Measurements from ENCODE around the gene PLAC9.

Gene PLAC9

DNA sequence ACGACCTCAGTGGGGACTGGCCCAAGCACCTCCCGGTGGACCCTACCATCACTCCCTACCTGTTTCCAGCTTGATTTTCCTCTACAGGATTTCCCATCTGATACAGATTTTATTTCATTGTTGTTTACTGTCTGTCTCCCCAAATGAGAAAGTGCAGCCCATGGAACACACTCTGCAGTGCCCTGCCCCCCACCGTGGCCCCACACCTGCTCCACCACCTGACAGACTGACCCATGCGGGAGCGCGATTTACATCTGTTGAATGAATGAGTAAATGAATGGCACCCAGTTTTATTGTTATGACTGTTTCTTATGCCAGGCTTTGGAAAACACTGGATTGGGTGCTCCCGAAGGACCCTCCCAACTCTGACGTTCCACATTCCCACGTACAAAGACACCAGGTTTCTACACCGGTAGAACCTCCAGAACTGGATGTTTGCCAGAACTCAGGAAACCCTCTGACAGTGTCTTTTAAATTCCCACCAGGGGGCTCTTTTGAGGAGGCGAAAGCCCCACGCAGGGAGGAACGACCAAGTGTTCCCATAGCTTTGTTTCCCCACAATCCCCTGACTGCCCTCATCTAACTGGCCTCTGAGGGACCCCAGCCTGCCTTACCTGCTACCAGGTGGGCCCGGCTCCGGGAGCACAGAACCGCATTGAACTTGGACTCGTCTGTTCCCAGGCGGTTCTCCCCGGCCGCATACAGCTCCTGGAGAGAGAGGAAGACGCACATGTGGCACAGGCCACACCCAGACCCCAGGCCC, 29.0 kb downstream of the PLAC9 start:
- FAIRE-seq = no peak

GRCh38 chr10:80163741-80164341, 31.3 kb downstream of the PLAC9 start:
- no peak for FAIRE-seq

DNA sequence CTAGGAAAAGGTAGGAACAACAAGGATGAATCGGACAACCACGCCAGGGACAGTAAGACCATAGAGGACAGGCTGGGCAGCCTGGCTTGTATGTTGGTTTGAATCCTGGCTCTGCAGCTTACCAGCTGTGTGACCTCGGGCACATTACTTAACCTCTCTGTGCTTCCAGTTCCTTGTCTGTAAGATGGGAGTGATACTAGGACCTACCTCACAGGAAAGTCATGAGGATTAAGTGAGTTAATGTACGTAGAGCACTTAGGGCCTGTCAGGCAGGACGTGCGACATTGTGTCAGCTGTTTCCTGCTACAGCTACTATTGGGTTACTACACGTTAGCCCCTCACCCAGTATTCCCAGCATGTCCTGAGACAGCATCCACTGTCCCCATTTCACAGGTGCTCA, 32.1 kb downstream of the PLAC9 start:
- FAIRE-seq = no peak

- no peak for FAIRE-seq
Observed at GRCh38 chr10:80165173-80165572, 32.6 kb downstream of the PLAC9 start.

DNA sequence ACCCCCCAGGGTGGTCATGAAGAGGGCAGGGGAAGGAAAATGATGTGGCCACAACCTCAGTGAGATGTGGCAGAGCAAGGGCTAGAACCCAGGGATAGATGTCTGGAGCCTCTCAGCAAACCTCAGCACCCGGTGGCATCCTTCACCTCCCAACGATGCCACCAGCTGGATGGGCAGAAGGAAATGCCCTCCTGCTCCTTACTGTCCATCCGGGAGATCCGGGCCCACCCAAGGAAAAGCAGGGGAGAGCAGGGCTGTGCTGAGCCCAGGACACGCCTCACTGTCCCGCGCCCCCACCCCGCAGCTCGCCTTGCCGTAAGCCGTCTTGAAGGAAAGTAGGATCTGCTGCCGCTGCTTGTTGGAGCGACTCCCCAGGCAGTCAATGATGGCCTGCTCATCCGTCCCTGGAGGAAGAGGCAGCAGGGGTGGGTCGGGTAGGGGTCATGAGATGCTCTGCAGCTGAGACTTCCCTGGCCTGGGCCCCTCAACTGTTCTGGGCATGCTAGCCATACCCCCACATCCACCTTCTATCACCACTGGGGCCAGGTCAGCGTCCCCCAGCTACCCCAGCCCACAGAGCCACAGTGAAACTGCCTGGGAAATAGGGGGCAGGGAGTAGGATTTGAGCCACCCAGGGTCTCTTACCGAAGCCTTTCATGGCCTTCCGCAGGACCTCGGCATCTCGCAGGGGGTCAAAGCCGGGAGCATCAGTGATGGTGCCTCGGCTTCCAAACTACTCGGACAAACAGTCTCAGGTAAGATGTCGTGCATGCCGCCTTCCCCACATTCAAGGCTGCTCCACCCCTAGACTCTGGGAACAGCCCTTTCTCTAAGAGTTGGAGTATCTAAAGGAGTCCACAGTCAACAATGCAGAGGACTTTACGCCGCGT, 34.3 kb downstream of the PLAC9 start:
- FAIRE-seq = no peak

GRCh38 chr10:80167471-80168161, 35.1 kb downstream of the PLAC9 start:
- no peak for FAIRE-seq

- no peak for FAIRE-seq
Observed at GRCh38 chr10:80168162-80168511, 35.6 kb downstream of the PLAC9 start.

DNA sequence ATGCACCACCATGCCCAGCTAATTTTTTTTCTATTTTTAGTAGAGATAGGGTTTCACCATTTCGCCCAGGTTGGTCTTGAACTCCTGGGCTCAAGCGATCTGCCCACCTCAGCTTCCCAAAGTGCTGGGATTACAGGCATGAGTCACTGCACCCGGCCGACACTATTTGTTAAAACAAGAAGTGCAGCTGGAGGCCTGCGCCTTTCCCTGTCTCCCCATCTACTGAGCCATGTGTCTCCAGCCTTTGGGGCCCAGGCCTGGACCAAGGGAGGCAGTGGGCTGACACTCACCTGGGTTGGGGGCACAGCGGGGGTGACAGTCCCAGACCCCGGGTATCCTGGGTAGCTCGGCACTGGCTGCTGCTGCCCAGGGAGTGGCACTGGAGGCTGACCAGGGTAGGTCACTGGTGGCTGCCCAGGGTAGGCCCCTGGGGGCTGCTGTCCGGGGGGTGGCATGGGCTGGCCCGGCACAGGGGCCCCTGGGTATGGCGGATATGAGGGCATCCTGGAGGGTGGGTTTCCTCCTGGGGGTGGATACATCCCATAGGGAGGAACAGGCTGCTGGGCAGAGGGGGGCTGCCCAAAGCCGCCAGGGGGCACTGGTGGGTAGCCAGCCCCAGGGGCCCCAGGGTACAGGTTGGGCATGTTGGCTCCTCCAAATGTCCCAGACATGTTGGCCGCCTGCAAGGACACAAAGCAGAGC, 36.3 kb downstream of the PLAC9 start:
- FAIRE-seq = no peak

DNA sequence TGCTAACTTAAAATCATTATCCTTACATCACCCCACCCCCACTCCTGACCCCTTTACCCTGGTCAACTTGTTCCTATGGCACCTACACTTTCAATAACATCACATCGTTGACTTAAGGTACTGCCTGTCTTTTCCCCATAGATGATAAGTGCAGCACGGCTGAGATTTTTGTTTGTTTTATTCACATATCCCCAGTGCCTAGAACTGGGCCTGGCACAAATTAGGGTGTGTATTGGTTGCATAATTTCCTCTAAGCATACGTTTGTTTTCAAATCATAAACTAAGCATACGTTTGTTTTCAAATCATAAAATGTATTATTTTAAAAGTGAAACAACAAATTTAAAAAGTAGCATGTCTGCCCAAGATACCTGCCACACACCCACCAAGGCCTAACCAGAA, 37.5 kb downstream of the PLAC9 start:
- no peak for FAIRE-seq

DNA sequence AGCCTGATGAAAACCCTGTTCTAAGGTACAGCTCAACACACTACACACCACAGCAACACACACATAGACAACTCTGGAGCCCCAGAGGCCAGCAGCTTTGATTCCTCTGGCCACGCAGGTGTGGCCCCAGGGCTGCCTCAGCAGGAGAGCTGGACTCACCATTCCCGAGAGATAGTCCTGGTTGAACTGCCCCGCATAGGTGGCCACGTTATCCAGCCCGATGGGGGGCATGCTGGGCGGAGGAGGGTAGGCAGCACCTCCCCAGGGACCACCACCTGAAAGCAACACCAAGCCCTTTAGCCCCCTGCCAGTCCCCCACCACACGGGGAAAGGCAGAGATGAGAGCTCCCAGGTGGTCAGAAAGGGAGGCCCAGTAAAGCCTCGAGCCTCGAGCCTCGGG, 38.1 kb downstream of the PLAC9 start:
- no peak for FAIRE-seq

- no peak for FAIRE-seq
Observed at GRCh38 chr10:80171248-80171660, 38.7 kb downstream of the PLAC9 start.

- FAIRE-seq = no peak
Observed at GRCh38 chr10:80172896-80173295, 40.4 kb downstream of the PLAC9 start.

GRCh38 chr10:80173466-80173865, 40.9 kb downstream of the PLAC9 start:
- FAIRE-seq = no peak

GRCh38 chr10:80174641-80175395, 42.3 kb downstream of the PLAC9 start:
- FAIRE-seq = no peak

- no peak for FAIRE-seq
Observed at GRCh38 chr10:80176526-80176925, 44.0 kb downstream of the PLAC9 start.

GRCh38 chr10:80177781-80178636, 45.5 kb downstream of the PLAC9 start:
- FAIRE-seq = no peak

DNA sequence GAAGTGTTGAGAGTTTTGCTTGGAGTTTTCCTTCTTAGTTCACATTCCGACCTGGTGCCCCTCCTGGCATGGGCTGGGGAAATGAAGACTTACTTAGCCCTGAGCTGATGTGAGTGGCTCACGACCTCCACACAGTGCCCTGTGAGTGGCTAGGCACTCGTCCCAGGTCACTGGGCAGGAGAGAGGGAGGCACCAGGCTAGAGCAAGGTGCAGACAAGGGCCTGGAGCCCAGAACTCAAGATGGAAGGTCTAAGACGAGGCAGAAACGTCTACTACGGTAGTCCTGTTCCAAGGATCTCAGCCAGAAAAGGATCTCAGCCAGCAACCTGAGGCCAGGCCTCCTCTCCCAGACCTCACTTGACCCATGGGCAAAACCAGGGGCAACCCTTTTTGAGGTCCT, 50.5 kb downstream of the PLAC9 start:
- no peak for FAIRE-seq

DNA sequence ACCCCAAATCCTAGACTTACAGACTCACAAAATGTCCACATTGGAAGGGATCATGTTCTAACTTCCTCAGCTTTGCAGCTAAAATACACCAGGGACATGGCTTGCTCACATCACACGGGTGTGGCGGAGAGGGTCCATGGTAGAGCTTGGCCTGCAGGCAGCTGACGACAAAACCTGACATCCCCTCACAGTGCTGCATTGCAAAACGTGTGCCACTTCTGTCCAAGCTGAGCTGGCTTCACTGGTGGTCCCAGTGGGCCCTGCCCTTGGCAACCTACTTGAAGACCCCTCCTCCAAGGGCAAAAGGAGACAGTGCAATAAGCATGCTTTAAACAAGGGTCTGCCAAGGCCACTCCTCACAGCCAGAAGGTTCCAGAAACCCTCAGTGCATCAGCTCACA, 50.9 kb downstream of the PLAC9 start:
- FAIRE-seq = no peak

DNA sequence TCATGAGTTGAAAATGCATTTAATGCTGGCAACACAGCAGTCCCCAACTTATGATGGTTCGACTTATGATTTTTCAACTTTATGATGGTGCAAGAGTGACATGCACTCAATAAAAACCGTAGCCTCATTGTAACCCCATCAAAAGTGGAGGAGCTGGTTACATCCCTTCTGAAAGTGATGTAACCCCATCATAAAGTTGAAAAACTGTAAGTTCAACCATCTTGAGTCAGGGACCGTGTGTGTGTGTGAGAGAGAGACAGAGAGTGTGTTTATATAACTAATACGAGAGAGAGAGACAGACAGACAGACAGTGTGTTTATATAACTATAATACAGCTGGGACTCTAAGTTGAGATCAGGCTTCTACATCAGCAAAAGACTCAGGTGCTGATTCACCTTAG, 51.8 kb downstream of the PLAC9 start:
- no peak for FAIRE-seq

DNA sequence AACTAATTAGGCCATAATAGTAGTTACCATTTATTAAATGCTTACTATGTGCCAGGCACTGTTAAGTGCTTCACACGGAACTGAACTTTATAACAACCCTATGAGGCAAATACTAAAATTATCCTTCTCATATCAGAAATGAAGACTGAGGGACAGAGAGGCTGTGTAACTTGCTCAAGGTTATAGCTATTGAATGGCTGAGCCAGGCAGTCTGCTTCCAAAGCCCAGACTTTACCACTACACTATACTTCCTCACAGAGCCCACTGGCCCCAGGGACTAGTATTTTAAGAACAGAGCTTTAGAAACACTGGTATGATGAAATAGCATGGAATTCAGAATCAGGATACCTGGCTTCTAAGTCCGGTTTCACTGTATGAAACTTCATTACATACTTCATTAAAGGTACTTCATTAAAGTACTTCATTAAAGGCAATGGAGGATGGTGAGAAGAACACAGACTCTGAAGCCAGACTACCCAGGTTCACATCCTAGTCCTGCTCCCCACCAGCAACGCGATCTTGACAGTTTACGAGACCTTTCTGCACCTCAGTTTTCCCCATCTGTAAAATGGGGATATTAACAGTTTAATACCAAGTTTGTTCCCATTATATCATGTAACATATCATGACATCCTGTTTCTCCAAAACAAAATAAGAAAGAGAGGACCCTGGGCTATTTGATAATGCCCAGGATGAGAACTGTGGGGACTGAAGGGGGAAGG, 53.2 kb downstream of the PLAC9 start:
- no peak for FAIRE-seq

Data from islet of Langerhans (tissue), 1 donor.